Stimulated activated CD8-positive, alpha-beta memory T cell treated with anti-CD3 and anti-CD28 coated beads, Interleukin-2, amount 100 ng/mL, for 1 hour (primary cell): ENCODE measurements around the gene GNG2.

ENCODE experiments used
- DNase-seq, 2 donors: peaks; one replicate each; pipeline ENCODE4 v3.0.0-alpha.2; 2020; ENCODE audit warnings: low read depth in 2 of 2

GNG2 gene

GRCh38 chr14:51855234-51855633, 5.2 kb upstream of the GNG2 start:
- DNase-seq, result no peak

DNA sequence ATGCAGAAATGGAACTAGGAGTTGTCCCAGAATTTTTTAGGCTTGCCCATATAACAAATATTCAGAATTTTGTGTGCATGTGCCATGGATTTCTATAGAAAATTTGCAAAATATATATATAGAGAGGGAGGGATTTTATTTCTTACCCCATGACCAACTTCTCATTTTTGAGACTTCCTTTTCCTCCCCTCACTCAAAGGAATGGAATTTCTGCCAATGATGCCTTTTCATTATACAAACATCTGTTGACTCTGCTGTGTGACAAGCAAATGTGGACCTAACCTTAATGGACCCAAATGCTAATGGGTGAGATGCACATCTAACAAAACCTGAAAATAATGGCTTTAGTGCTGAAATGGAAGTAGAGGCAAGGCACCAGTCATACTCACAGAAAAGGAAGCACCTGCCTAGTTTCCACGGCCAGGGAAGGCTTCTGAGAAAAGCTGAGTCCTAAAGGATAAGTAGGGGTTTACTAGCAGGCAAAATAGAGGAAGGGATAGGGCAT, 3.6 kb upstream of the GNG2 start:
- no peak for DNase-seq

DNA sequence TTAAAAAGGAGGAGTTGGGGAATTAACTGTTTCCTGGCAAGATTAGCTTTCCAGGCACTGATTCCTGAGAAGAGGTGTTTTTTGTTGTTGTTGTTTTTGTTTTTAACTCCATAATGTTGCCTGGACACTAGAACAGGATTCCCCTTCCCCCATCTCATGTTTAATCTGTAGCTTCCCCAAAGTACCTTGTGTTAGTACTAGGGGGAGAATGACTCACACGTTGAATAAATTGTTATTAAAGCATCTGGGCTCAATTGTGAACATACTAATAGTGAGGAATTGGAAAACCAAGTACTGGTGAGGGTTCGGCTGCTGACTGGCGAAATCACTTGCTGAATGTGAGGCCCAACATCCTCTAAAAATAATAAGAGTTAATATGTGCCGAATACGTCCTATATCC, 1.3 kb upstream of the GNG2 start:
- no peak for DNase-seq

DNA sequence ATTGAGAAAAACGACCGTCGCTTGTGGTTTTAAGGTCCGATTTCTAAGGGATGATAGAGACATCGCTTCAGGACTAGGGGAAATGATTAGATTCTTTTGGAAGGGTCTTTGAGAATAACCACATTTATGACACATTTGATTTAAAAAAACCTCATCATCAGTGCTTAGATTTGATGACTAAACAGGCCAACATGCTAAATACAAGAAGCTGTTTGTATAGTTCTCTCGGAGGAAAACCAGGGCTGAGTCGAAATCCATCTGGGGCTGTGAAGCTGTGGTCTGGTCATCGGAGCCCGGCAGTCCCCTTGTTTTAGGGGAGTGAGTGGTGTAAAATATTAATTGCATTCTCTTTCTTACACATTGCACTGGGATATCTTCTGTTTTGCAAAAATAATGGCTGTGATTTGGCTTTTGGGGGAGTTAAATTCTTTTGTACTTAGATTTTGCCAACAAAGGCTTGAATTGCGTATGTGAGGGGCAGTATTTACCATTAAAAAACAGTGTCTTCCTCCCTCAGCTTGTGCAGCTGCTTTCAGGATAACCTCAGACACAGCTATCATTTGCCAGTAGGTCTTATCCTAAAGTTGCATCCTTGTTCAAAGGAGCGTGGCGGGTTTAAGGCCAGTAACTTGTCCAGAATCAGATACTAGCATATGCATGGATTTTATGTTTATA, 550 bp downstream of the GNG2 start:
- DNase-seq, result no peak

GRCh38 chr14:51862176-51862796, 1.9 kb downstream of the GNG2 start:
- no peak for DNase-seq

- no peak for DNase-seq
Measured at GRCh38 chr14:51862860-51863259, 2.4 kb downstream of the GNG2 start.

DNA sequence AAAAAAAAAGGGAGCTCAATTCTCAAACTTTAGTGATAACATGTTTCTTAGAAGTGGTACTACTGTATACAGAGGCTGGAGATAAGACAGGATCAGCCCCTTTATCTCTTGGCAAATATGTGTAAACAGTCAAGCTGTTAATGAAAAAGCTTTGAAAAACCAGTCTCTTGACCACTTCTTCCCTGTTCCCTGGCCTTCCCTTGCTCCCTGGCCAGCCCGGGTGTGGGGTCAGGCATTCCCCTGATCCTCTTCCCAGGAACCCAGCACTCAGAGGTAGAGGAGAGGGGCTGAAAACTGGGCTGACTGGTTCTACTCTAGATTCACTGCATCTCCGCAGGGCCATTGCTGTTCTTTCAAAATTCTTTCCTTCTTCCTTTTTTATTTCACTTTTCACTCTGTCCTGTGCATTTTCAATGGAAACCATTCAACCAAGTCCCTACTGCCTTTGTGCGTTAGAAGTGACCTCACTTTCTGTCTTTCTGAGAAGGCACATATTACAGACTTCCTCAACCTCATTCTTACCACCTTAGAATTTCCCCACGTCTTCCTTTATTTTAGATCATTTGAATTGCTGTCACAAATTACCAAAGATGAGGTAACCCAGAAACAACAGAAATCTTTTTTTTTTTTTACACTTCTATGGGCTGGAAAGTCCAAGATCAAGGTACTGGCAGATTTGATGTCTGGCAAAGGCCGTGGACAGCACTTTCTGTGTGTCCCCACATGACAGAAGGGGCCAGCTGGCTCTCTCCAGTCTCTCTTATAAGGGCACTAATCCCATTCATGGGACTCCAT, 5.7 kb downstream of the GNG2 start:
- no peak for DNase-seq

GRCh38 chr14:51867741-51868140, 7.3 kb downstream of the GNG2 start:
- DNase-seq, result no peak

- DNase-seq, result no peak
Measured at GRCh38 chr14:51868405-51868804, 8.0 kb downstream of the GNG2 start.

DNA sequence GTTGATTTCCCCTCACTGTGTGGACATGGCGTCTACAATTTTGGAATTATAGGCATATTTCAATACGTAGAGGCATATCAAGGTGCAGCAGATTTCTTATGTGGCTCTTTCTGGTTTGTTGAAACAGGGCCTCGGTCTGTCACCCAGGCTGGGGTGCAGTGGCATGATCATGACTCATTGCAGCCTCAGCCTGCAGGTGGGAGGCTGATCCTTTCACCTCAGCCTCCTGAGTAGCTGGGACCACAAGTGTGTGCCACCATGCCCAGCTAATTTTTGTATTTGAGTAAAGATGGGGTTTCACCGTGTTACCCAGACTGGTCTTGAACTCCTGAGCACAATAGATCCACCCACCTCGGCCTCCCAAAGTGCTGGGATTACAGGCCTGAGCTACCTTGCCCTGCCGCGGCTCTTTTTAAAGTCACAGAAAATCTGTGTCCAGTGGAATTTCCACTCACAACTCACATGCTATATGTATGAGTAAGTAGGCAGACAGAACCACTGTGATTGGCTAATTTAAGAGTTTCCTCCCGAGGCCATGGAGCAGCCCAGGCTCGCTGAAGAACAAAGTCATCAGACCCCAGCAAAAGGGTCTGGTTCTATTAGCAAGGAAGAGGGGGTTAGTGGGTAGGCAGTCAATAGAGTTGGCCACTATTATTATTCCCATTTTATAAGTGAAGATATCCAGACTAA, 9.1 kb downstream of the GNG2 start:
- DNase-seq, result no peak

GRCh38 chr14:51870606-51871005, 10.2 kb downstream of the GNG2 start:
- DNase-seq, result no peak

GRCh38 chr14:51871846-51872245, 11.4 kb downstream of the GNG2 start:
- DNase-seq, result no peak

GRCh38 chr14:51872396-51872795, 12.0 kb downstream of the GNG2 start:
- DNase-seq, result no peak

GRCh38 chr14:51873221-51873893, 12.9 kb downstream of the GNG2 start:
- no peak for DNase-seq

DNA sequence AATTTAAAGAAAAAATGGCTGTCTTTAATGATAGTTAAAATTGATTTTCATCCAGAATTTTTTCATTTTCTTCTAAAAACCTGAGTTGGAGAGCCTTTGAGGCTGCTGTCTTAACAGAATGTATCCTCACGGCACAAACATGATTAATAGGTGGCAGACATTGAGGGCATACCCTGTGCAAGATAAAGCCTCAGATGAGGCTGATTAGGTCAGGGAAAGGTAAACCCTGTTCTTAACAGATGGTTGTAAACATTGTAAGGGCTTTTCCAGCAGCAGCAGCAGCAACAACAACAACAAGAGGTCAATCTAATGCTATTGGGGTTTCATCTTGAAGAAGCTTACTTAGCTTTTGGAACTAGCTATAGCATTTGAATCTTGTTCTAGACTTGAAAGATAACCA, 17.4 kb downstream of the GNG2 start:
- no peak for DNase-seq

- no peak for DNase-seq
Measured at GRCh38 chr14:51879170-51879569, 18.8 kb downstream of the GNG2 start.

GRCh38 chr14:51880835-51881580, 20.6 kb downstream of the GNG2 start:
- DNase-seq, result no peak

GRCh38 chr14:51881636-51882035, 21.2 kb downstream of the GNG2 start:
- no peak for DNase-seq

DNA sequence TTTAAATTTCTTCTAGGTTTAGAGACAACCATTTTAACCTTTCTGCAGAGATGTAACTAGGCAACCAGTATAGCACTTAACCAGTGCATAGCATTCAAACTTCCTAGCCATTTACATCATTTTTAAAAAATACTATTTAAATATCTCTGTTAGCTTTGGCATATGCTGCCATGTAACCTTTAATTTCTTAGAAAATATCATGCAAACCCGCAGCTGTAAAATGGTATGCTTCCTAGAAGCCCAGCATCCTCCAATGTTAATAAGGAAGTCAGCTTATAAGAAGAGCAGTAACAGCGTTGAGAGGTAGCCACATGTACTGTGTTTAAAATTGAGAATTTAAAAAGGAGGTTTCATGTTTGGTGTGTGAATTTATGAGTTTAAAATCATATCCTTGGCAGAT, 22.8 kb downstream of the GNG2 start:
- no peak for DNase-seq

- DNase-seq, result no peak
Measured at GRCh38 chr14:51884086-51884927, 23.9 kb downstream of the GNG2 start.
